Suppressor macrophage treated with lipopolysaccharide for 4 hours (primary cell): ENCODE measurements around the gene FAT1.

ENCODE experiments used
- DNase-seq: peaks from one replicate; pipeline ENCODE4 v3.0.0-alpha.2; 2020

The FAT1 gene

DNA sequence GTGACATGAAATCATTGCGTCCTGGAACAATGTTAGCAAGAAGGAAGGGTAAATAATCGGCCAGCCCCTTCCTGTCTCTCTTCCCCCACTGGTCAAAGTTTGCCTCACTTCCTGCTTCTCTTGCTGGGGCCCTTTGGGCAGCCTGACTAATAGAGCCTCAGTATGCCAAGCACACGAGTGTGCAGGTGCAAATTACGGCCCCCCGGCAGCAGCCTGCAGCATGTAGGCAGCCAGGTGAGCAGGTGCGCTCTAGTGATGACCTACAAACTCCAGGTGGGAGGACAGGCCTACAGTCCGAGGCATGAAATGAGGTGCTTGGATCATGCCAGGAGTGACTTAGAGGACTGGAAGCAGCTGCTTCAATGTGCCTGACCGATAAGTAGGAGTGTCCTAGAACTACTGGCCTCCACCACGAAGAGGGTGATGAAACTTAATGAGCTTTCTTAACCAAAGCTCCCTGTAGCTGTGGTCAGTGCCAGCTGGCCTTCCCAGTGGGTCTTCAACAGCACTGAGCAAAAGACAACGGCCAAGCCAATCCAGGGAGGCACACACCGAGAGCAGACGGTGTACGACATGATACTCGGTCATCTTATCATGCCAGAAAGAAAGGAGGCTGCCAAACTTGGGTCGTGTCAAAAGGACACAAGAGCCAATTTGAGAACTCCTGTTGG, 26.1 kb upstream of the FAT1 start:
- no peak for DNase-seq

DNA sequence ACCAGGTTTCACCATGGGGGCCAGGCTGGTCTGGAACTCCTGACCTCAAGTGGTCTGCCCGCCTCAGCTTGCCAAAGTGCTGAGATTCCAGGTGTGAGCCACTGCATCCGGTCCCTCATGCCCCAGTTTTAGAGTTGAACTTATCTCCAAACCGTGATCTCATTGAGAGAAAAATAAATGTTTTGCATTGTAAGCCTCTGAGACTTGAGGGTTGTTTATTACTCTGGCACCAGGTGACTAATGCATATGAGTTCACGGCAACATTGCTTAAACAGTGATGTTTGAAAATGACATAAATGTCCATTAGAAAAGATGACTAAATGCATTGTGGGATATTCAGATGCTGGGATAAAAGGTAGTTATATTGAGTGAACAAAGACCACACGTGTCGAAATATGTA, 22.9 kb upstream of the FAT1 start:
- no peak for DNase-seq

DNA sequence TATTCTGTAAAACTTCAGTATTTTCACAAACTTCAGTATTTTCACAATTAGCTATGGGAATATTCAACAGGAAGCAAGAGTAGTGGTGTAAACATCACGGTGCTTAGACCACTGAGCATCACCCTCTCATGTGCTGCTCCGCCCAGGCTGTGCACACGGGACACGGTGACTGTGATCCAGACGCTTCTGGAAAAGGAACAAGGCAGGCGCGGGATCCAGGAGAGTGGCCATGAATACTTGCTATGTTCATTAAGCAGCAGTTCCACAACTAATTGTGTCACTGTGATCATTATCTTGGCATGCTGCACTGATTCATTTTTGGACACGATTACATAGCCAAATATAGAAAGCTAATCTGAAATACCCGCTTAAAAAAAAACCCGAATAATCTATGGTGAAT, 19.6 kb upstream of the FAT1 start:
- DNase-seq, result no peak

- no peak for DNase-seq
Observed at GRCh38 chr4:186740822-186741221, 17.2 kb upstream of the FAT1 start.

- no peak for DNase-seq
Observed at GRCh38 chr4:186739802-186740434, 16.3 kb upstream of the FAT1 start.

- no peak for DNase-seq
Observed at GRCh38 chr4:186739317-186739716, 15.7 kb upstream of the FAT1 start.

- no peak for DNase-seq
Observed at GRCh38 chr4:186738421-186738820, 14.8 kb upstream of the FAT1 start.

DNA sequence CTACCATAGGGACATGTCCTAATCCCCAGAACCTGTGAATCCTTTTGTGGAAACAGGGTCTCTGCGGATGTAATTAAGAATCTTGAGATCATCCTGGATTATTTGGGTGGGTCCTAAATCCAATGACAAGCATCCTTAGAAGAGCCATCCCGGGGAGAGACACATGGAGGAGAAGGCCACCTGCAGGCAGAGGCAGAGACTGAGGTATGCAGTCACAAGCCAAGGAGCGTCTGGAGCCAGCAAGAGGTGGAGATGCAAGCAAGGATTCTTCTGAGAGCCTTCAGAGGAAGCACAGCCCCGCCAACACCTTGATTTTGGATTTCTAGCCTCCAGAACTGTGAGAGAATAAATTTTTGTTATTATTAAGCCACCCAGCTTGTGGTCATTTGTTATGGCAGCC, 13.8 kb upstream of the FAT1 start:
- no peak for DNase-seq

GRCh38 chr4:186736466-186736865, 12.8 kb upstream of the FAT1 start:
- DNase-seq, result no peak

- no peak for DNase-seq
Observed at GRCh38 chr4:186734251-186734650, 10.6 kb upstream of the FAT1 start.

GRCh38 chr4:186733778-186734177, 10.1 kb upstream of the FAT1 start:
- no peak for DNase-seq

DNA sequence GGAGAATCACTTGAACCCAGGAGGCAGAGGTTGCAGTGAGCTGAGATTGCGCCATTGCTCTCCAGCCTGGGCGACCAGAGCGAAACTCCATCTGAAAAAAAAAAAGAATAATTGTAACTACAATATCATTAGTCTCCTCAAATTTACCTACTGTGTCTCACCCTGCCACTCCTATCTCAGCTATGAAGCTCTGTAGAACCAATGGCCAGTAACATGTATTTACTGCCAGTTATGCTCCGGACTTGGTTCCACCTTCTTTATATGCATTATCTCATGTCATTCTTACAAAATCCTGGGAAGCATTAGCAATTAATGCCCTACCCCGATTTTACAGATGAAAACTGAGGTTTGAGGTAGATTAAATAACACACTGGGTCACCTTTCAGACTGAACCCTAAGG, 7.0 kb upstream of the FAT1 start:
- DNase-seq, result no peak

GRCh38 chr4:186729856-186730255, 6.2 kb upstream of the FAT1 start:
- no peak for DNase-seq

DNA sequence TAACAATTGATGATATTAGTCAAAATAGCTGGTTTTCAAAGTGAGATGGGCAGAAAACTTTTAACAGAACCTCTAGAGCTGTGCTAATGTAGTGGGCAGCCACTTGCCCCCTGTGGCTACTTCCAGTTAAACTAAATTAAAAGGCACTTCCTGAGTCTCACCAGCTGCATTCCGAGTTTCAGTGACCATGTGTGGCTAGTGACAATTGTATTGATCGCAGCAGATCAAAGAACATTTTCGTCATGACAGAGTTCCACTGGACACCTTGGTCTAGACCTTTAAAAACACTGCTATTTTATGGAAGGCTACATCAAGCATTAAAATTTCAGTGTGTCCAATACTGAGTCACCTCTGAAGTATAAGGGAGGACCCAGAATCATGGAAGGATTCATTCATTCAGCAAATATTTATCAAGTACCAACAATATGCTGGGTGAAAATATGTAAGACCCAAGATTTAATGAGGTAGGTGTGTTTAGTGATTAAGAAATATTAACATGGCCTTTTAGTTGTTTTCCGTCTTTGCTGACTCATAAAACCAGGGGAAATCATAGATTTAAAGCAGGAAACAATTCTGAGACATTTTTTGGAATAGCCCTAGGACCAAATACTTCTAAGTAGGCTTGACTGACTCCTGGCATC, 5.1 kb upstream of the FAT1 start:
- DNase-seq, result no peak

- no peak for DNase-seq
Observed at GRCh38 chr4:186727977-186728519, 4.4 kb upstream of the FAT1 start.

DNA sequence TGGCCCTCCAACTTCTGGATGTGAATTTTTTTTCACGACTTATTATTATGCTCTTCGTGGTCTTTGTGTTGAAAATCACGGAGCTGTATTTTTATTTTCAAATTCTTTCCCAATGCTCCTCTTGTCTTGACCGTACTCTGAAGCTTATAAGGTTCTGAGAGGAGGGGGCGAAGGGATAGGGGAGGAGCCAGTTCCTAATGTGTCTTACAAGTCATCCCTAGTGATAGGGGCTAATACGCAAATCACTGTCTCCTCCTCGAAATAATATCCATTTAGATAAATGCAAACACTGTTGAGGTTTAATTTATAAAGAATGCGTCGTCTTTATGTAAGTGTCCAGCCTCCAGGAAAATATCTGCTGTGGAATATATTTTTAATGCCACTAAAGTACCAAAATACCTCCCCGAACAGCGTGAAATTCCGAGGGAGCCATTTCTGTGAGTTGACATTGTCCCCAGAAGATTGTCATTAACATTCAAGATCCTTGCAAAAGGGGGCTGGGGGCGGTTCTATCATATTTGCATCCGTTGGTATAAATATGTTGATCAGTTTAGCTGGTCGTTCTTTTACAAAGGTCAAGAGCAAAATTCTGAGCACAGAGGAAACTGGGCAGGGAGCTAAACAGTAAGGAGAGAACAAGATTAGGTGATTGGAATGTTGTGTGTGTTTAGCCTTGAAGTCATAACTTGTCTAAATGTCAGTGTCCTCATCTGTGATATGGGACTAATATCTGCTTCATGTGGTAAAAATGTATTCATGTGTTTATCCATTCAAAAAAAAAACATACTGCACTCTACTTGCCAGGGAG, 3.7 kb upstream of the FAT1 start:
- DNase-seq, result no peak

DNA sequence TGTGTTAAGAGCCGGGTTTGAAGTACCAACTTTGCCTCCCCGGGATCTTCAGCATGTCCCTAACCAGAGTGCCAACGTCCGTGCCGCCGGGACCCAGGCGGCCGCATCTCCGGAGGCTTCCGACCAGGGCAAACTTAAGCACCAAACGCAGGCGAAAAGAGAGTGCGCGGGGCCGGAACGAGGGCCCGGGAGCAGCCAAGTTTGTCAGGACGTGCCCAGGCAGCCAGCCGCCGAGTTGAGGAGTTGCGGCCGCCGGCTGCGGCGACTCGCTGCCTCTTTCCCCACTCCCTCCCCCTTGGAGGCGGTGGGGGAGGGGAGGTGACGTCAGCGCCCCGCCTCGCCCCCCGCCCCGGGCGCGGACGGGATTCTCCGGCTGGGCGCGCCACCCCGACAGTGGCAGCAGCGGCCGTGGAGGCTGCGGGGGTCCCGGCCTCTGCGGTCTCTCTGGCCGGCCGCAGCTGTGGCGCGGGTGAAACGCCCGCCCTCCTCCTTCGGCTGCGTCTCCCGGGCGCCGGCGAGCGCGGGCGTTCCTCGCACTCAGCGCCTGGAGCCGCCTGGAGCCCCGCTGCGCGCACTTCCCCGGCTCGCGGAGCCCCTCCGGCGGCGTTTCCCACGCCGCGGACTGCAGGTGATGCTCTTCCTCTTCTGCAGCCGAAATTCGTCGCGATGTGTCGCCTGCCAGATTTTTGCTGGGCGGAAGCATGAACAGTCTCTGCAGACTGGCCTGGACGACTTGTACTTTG, 2.9 kb upstream of the FAT1 start:
- DNase-seq, result no peak

GRCh38 chr4:186725469-186726425, 2.1 kb upstream of the FAT1 start:
- no peak for DNase-seq

- DNase-seq, result no peak
Observed at GRCh38 chr4:186724864-186725468, 1.3 kb upstream of the FAT1 start.

DNA sequence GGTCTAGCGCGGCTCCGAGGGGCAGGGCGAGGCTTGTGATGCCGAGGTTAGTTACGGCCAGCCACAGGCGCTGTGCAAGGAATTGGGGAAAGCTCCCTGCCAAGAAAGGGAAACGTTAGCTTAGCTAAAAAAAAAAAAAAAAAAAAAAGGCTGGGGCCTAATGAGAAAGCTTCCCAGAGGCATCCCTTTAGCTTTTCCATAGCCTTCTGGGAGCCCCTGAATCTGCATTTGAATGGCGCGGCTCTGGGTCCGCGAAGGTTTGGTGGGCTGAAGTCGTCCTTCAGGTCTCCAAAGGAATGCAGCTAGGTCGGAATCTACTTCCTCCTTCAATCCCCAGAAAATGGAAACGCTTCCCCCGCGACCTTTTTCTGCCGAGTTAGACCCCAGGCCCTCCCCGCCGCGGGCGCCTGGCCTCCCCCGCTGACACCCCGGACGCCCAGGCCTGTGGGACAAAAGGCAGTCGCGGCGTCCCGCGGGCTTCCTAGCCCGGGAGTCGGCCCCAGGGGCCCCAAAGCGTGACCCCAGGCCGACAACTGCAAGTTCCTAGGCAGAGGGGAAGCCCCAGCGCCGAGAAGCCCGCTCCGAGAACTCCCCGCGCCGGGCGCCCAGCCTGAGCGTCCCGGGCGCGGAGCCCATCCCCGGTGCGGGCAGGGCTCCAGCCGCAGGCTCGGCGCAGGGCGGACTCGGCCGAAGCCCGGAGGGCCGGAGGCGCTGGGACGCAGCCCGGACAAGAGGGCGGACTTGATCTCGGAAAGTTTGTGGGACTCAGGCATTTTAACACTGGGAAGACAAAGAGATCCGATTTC, 605 bp upstream of the FAT1 start:
- no peak for DNase-seq
